LNCaP clone FGC (cell line): ENCODE measurements around the gene ANAPC7.
"Not testable (repeated sequence)": the region's sequence is repeated elsewhere in the genome, so short reads cannot be mapped to it uniquely, and the experiment has no call there.

ENCODE experiments used
- DNase-seq: peaks from one replicate; pipeline ENCODE4 v3.0.0-alpha.2; 2011; ENCODE audit warnings: low read depth
- H3K4me3 ChIP-seq: 2 replicates; pipeline ENCODE4 v1.5.1; 2011; ENCODE audit warnings: mild to moderate bottlenecking, low read depth, low read length, control low read depth
- TF ChIP-seq, protein P1 (sequence below): IDR thresholded peaks from 2 replicates; pipeline ENCODE4 v1.5.1; 2012; ENCODE audit warnings: mild to moderate bottlenecking; ENCODE audit not compliant: control insufficient read depth, insufficient read depth; ENCODE audit errors: extremely low read depth

ANAPC7 gene, protein sequence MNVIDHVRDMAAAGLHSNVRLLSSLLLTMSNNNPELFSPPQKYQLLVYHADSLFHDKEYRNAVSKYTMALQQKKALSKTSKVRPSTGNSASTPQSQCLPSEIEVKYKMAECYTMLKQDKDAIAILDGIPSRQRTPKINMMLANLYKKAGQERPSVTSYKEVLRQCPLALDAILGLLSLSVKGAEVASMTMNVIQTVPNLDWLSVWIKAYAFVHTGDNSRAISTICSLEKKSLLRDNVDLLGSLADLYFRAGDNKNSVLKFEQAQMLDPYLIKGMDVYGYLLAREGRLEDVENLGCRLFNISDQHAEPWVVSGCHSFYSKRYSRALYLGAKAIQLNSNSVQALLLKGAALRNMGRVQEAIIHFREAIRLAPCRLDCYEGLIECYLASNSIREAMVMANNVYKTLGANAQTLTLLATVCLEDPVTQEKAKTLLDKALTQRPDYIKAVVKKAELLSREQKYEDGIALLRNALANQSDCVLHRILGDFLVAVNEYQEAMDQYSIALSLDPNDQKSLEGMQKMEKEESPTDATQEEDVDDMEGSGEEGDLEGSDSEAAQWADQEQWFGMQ

DNA sequence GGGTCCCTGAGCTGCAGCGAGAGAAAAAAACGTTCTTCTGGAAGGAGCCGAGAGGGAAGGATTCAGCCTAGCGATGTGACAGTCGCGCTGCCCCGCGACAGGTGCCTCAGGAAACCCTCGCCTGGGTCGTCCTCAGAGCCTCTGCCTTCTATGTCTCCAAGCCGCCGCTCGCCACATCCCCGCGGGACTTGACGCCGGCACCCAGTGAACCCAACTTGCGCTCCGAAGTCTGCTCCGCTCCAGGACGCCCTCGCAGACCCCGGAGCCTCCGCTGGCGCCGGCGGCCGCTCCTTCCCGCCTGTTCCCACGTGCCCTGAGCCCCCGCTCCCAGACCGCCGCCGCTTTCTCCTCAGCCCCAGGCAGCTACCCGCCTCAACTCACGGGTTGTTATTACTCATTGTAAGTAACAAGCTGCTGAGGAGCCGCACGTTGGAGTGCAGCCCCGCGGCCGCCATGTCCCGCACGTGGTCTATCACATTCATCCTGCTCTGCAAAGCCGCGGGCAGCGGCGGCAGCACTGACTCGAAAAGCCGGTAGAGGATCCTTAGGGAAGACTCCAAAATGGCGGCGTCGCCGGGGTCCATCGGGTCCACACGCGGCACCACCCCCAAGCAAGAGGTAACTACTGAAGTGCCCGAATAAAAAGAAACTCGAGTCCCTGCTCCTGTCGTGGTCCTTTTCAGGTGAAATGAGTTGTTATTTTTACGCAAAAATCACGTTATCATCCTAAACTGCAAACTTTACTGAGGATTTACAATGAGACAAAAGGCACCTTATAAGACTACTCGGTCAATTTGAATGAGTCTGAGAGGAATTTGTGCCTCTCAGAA, at the start of gene ANAPC7:
Gene ANAPC7, minus strand, starts transcription at position 563 of the 830 bp plus-strand sequence. Its CDS starts 81 bp downstream, at position 482.
- H3K4me3 ChIP-seq: peak within 1 kb of the TSS; percentile 99
- TF ChIP-seq, protein P1, sequence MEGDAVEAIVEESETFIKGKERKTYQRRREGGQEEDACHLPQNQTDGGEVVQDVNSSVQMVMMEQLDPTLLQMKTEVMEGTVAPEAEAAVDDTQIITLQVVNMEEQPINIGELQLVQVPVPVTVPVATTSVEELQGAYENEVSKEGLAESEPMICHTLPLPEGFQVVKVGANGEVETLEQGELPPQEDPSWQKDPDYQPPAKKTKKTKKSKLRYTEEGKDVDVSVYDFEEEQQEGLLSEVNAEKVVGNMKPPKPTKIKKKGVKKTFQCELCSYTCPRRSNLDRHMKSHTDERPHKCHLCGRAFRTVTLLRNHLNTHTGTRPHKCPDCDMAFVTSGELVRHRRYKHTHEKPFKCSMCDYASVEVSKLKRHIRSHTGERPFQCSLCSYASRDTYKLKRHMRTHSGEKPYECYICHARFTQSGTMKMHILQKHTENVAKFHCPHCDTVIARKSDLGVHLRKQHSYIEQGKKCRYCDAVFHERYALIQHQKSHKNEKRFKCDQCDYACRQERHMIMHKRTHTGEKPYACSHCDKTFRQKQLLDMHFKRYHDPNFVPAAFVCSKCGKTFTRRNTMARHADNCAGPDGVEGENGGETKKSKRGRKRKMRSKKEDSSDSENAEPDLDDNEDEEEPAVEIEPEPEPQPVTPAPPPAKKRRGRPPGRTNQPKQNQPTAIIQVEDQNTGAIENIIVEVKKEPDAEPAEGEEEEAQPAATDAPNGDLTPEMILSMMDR: no peak
- DNase-seq: peak; percentile 75

DNA sequence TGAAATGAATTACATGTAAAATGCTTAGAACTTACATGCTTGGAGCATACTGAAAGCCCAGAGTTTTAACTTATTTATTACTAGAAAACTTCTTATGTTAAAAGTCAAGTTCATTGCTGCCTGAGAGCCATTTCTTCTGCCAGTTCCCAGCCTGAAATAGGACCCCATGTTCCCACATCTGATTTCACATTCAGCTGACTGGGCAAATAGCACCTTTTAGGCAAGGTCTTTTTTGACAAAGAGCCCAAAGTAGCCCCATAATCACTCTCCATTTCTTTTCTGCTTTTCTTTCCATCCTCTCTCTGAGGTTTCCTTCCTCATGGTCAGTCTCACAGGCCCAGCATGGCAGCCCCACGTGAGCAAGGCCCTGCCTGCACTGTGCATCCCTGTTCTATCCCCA, 47.8 kb upstream of the ANAPC7 start:
- H3K4me3 ChIP-seq: no peak overlapping the region
- TF ChIP-seq, protein P1: no peak
- no peak for DNase-seq

DNA sequence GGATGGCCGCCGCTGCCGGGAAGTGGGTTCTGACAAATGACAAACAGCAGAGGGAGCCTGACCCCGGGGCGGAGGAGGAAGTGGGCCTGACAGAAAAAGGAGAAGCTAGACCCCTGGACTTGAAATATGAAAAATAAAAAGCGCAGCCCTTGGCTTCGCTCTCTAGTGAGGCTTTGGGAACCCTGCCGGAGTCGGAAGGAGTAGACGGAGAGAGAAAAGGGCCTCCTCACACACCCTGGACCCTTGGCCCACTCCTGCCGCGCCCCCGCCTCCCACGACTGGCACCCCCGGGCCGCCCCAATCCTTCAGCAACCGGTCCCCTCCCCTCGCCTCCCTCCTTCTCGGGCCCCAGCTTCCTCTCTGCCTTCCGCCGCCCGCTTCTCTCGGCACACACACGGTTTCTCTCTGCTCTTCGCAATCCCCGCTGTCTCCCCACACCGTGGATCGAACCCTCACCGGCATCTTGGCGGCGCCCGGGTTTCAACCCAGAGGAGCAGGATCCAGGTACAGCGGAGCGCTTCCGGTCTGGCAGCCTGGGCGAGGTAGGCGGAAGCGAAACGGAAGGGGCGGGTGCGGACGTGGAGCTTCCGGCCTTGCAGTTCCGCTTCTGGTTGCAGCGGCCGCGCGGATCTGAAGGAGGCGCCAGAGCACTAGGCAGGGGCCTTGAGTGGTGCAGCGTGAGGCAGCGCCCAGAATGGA, 46.4 kb upstream of the ANAPC7 start, which contains the start of gene ARPC3:
Gene ARPC3, minus strand, starts transcription at position 539 of the 699 bp plus-strand sequence. Its CDS starts 77 bp downstream, at position 462.
- H3K4me3 ChIP-seq: peak within 1 kb of the TSS; percentile 86
- peak; percentile 83 for DNase-seq
- TF ChIP-seq, protein P1: peak; percentile 91

DNA sequence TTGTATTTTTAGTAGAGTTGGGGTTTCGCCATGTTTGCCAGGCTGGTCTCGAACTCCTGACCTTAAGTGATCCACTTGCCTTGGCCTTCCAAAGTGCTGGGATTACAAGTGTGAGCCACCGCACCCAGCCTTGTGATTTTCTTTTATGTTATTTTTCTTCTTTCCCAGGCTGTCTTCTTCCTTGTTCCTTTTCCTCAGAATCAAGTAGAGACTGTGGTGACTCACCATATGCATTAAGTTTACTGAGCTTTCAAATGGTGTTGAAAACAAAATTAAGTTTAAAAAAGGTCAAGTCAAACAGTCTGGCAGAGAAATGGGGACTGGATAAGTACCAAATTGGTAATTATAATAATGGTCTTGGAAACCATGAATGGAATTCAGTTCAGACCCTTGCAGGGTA, 40.9 kb upstream of the ANAPC7 start:
- DNase-seq: no peak
- TF ChIP-seq, protein P1: no peak
- no peak overlapping the region for H3K4me3 ChIP-seq

DNA sequence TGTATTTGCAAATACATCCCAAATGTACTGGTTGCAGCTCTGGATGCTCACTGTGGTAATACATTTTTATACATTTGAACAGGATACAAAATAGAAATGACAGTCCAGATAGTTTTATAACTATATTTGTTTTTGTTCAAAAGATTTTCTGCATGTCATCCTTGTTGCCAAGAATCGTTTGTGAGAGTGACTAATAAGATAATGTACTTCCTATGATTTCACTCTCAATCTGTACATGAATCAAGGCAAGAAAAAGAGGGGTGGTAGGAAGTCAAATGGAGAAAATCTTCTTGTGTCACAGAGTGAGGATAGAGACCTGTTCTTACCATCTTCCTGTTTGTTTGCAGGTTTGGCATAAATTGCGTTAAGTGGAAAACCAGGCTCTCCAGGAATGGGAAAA, 32.7 kb upstream of the ANAPC7 start:
- DNase-seq: no peak
- H3K4me3 ChIP-seq: no peak overlapping the region
- TF ChIP-seq, protein P1: no peak

DNA sequence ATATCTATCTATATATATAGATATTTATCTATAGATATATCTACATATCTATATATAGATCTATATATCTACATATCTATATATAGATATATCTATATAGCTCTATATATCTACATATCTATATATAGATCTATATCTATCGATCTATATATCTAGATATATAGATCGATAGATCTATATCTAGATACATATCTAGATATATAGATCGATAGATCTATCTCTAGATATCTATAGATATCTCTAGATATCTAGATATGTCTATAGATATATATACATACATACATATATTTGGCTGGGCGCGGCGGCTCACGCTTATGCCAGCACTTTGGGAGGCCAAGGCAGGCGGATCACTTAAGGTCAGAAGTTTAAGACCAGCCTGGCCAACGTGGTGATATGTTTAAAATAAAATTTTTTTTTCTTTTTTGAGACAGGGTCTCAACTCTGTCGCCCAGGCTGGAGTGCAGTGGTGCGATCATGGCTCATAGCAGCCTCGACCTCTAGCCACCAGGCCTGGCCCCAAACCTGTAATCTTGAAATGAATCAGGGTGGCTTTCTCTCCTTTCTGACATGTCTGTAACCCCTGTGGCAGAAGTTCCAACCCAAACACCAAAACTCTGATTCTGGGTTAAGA, 28.6 kb upstream of the ANAPC7 start:
- TF ChIP-seq, protein P1: no peak
- peak overlapping the region; percentile 42 for H3K4me3 ChIP-seq
- no peak for DNase-seq

DNA sequence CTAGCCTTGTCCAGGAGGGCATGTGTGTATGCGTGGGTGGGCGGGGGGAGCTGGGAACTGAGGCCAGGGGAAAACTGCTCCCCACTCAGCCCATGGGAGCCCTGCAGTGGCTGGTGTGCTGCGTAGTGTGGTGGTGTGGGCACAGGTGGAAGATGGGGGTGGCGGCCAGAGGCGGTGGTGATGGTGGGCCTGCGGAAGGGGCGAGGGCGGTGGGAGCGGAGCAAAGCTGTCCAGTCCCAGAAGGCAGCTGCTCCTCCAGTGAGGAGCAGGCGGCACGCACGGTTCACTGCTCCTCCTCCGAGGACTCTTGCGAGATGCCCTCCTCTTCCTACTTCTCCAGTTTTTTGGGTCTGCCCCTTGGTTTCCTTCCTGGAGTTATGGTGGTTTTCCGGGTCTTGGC, 26.2 kb upstream of the ANAPC7 start:
- H3K4me3 ChIP-seq, DNase-seq: not testable (repeated sequence)
